Activated naive CD8-positive, alpha-beta T cell treated with anti-CD3 and anti-CD28 coated beads, Interleukin-2, amount 10 ng/mL, durations not matched to agents 7 days and 5 days (primary cell): ENCODE measurements around the gene CD44. TPM values are rescaled to one million over a fixed set of nuclear protein-coding genes. Genes with fewer than 3 reads are reported as not detected.
"Not testable (repeated sequence)": the region's sequence is repeated elsewhere in the genome, so short reads cannot be mapped to it uniquely, and the experiment has no call there.

Experiments used
- ATAC-seq: fragments of 150-1000 bp; cut with Tn5 transposase; one replicate; pipeline ENCODE4 v1.10.0; 2021; ENCODE audit warnings: low read depth, moderate library complexity
- POLR2A ChIA-PET: fragments of 350-600 bp; sonication (Branson Sonifier 250); formaldehyde crosslinking; loops from one replicate; lab custom pipeline; 2021; ENCODE audit warnings: antibody characterized with exemption; lab: Charles Lee
- DNase-seq: peaks from one replicate; pipeline ENCODE4 v3.0.0; 2021
- H3K27ac Mint-ChIP-seq: one replicate; pipeline ENCODE4 v1.8.0; 2022; ENCODE audit warnings: mild to moderate bottlenecking, mixed read lengths
- H3K27me3 Mint-ChIP-seq: one replicate; pipeline ENCODE4 v1.8.0; 2022; ENCODE audit warnings: mild to moderate bottlenecking, moderate library complexity, mixed read lengths
- H3K36me3 Mint-ChIP-seq: one replicate; pipeline ENCODE4 v1.8.0; 2021; ENCODE audit warnings: mild to moderate bottlenecking, mixed read lengths
- H3K4me1 Mint-ChIP-seq: one replicate; pipeline ENCODE4 v1.8.0; 2021; ENCODE audit warnings: mixed read lengths
- H3K4me3 Mint-ChIP-seq: one replicate; pipeline ENCODE4 v1.8.0; 2022; ENCODE audit warnings: mild to moderate bottlenecking, moderate library complexity, mixed read lengths
- H3K9me3 Mint-ChIP-seq: one replicate; pipeline ENCODE4 v1.8.0; 2021; ENCODE audit warnings: mixed read lengths
- total RNA-seq, 2 experiments: library from RNA; stranded (reverse); gene quantifications; one replicate each; pipeline ENCODE4 v1.2.3, GENCODE V29; 2021

CD44 gene
- total RNA-seq, 2 experiments from 2014 or later = 551 to 555 TPM

- H3K27ac Mint-ChIP-seq = no peak overlapping the region
- peaks cover 91% of the 10 kb centered on the region for H3K36me3 Mint-ChIP-seq
- no peak for DNase-seq
- no peak for ATAC-seq
- peaks cover 21% of the 10 kb centered on the region for H3K9me3 Mint-ChIP-seq
- no peak overlapping the region for H3K4me3 Mint-ChIP-seq
- POLR2A ChIA-PET = no interaction called here
- H3K27me3 Mint-ChIP-seq = no peaks in the 10 kb centered on the region
- peaks cover 19% of the 10 kb centered on the region for H3K4me1 Mint-ChIP-seq
Measured at GRCh38 chr11:35210876-35211546, 72.0 kb downstream of the CD44 start.

- Mint-ChIP-seq H3K36me3 (peaks cover 92% of the 10 kb centered on the region), H3K27ac (no peak overlapping the region), H3K4me1 (peaks cover 27% of the 10 kb centered on the region), H3K27me3 (no peaks in the 10 kb centered on the region), H3K4me3 (no peak overlapping the region), H3K9me3 (peaks cover 21% of the 10 kb centered on the region)
- ATAC-seq (no peak), DNase-seq (no peak)
- POLR2A ChIA-PET = no interaction called here
Measured at GRCh38 chr11:35211952-35212351, 73.0 kb downstream of the CD44 start.

GRCh38 chr11:35214226-35214770 lies 75.3 kb downstream of the CD44 start:
- peaks cover 35% of the 10 kb centered on the region for H3K4me1 Mint-ChIP-seq
- H3K4me3 Mint-ChIP-seq = no peak overlapping the region
- no peak overlapping the region for H3K27ac Mint-ChIP-seq
- peaks cover 87% of the 10 kb centered on the region for H3K36me3 Mint-ChIP-seq
- POLR2A ChIA-PET = no interaction called here
- H3K9me3 Mint-ChIP-seq = peaks cover 11% of the 10 kb centered on the region
- no peaks in the 10 kb centered on the region for H3K27me3 Mint-ChIP-seq
- ATAC-seq = no peak
- no peak for DNase-seq

GRCh38 chr11:35214792-35215193 lies 75.8 kb downstream of the CD44 start:
- no peak for ATAC-seq
- no peak for DNase-seq
- peaks cover 6% of the 10 kb centered on the region for H3K9me3 Mint-ChIP-seq
- no peak overlapping the region for H3K27ac Mint-ChIP-seq
- H3K27me3 Mint-ChIP-seq = no peaks in the 10 kb centered on the region
- POLR2A ChIA-PET = no interaction called here
- H3K4me1 Mint-ChIP-seq = peaks cover 37% of the 10 kb centered on the region
- H3K4me3 Mint-ChIP-seq = no peak overlapping the region
- H3K36me3 Mint-ChIP-seq = peaks cover 87% of the 10 kb centered on the region

- Mint-ChIP-seq H3K9me3 (no peaks in the 10 kb centered on the region), H3K4me3 (no peak overlapping the region), H3K27ac (no peak overlapping the region), H3K4me1 (peaks cover 37% of the 10 kb centered on the region), H3K27me3 (no peaks in the 10 kb centered on the region), H3K36me3 (peaks cover 81% of the 10 kb centered on the region)
- DNase-seq (no peak), ATAC-seq (no peak)
- POLR2A ChIA-PET = no interaction called here
Measured at GRCh38 chr11:35215945-35216344, 77.0 kb downstream of the CD44 start.

- H3K27me3 Mint-ChIP-seq = no peaks in the 10 kb centered on the region
- H3K4me1 Mint-ChIP-seq = peaks cover 36% of the 10 kb centered on the region
- no peak for DNase-seq
- H3K27ac Mint-ChIP-seq = peak overlapping the region; percentile 80
- H3K36me3 Mint-ChIP-seq = peaks cover 81% of the 10 kb centered on the region
- ATAC-seq = peak; percentile 77
- POLR2A ChIA-PET = no interaction called here
- H3K9me3 Mint-ChIP-seq = no peaks in the 10 kb centered on the region
- no peak overlapping the region for H3K4me3 Mint-ChIP-seq
Measured at GRCh38 chr11:35216962-35217678, 78.1 kb downstream of the CD44 start.

- H3K9me3 Mint-ChIP-seq = no peaks in the 10 kb centered on the region
- no peak overlapping the region for H3K27ac Mint-ChIP-seq
- ATAC-seq (no peak), DNase-seq (no peak)
- H3K36me3 Mint-ChIP-seq = peaks cover 80% of the 10 kb centered on the region
- peaks cover 28% of the 10 kb centered on the region for H3K4me1 Mint-ChIP-seq
- no peaks in the 10 kb centered on the region for H3K27me3 Mint-ChIP-seq
- POLR2A ChIA-PET = no interaction called here
- H3K4me3 Mint-ChIP-seq = no peak overlapping the region
Measured at GRCh38 chr11:35218956-35219355, 80.0 kb downstream of the CD44 start.

GRCh38 chr11:35223371-35223796 lies 84.4 kb downstream of the CD44 start:
- no peaks in the 10 kb centered on the region for H3K9me3 Mint-ChIP-seq
- POLR2A ChIA-PET = no interaction called here
- no peaks in the 10 kb centered on the region for H3K27me3 Mint-ChIP-seq
- peaks cover 11% of the 10 kb centered on the region for H3K4me1 Mint-ChIP-seq
- no peak for ATAC-seq
- no peak overlapping the region for H3K27ac Mint-ChIP-seq
- no peak overlapping the region for H3K4me3 Mint-ChIP-seq
- DNase-seq = no peak
- H3K36me3 Mint-ChIP-seq = peaks cover 79% of the 10 kb centered on the region

GRCh38 chr11:35223991-35224390 lies 85.0 kb downstream of the CD44 start:
- peaks cover 9% of the 10 kb centered on the region for H3K4me1 Mint-ChIP-seq
- H3K4me3 Mint-ChIP-seq = no peak overlapping the region
- no peak for DNase-seq
- no peak overlapping the region for H3K27ac Mint-ChIP-seq
- no peaks in the 10 kb centered on the region for H3K9me3 Mint-ChIP-seq
- H3K27me3 Mint-ChIP-seq = no peaks in the 10 kb centered on the region
- POLR2A ChIA-PET = no interaction called here
- no peak for ATAC-seq
- peaks cover 79% of the 10 kb centered on the region for H3K36me3 Mint-ChIP-seq

- Mint-ChIP-seq H3K27me3 (no peaks in the 10 kb centered on the region), H3K4me3 (no peak overlapping the region), H3K27ac (peak overlapping the region; percentile 45), H3K9me3 (no peaks in the 10 kb centered on the region), H3K4me1 (peaks cover 5% of the 10 kb centered on the region), H3K36me3 (peaks cover 84% of the 10 kb centered on the region)
- no peak for ATAC-seq
- no peak for DNase-seq
- POLR2A ChIA-PET = interaction anchor here (1.0 kb wide), 1 partner anchor 10 kb away, joined by 3 read pairs; no protein-coding TSS in a partner anchor
Measured at GRCh38 chr11:35225946-35226520, 87.1 kb downstream of the CD44 start.

- H3K9me3 Mint-ChIP-seq, H3K27me3 Mint-ChIP-seq, DNase-seq, ATAC-seq, H3K27ac Mint-ChIP-seq, H3K4me3 Mint-ChIP-seq, H3K4me1 Mint-ChIP-seq: not testable (repeated sequence)
- H3K36me3 Mint-ChIP-seq = peaks cover 85% of the 10 kb centered on the region
- POLR2A ChIA-PET = interaction anchor here (0.7 to 1.0 kb wide), 2 partner anchors 9 to 162 kb away, joined by 3 read pairs; no protein-coding TSS in a partner anchor
Measured at GRCh38 chr11:35226756-35227155, 87.8 kb downstream of the CD44 start.

GRCh38 chr11:35227576-35228327 lies 88.8 kb downstream of the CD44 start:
- peaks cover 88% of the 10 kb centered on the region for H3K36me3 Mint-ChIP-seq
- H3K27me3 Mint-ChIP-seq = no peaks in the 10 kb centered on the region
- H3K27ac Mint-ChIP-seq = no peak overlapping the region
- DNase-seq = no peak
- POLR2A ChIA-PET = no interaction called here
- no peak overlapping the region for H3K4me3 Mint-ChIP-seq
- peaks cover under 1% of the 10 kb centered on the region for H3K9me3 Mint-ChIP-seq
- H3K4me1 Mint-ChIP-seq = peaks cover 5% of the 10 kb centered on the region
- no peak for ATAC-seq

- POLR2A ChIA-PET = no interaction called here
- H3K9me3 Mint-ChIP-seq = peaks cover 1% of the 10 kb centered on the region
- DNase-seq (no peak), ATAC-seq (no peak)
- peaks cover 87% of the 10 kb centered on the region for H3K36me3 Mint-ChIP-seq
- no peak overlapping the region for H3K27ac Mint-ChIP-seq
- H3K4me3 Mint-ChIP-seq = no peak overlapping the region
- H3K4me1 Mint-ChIP-seq = peaks cover 6% of the 10 kb centered on the region
- no peaks in the 10 kb centered on the region for H3K27me3 Mint-ChIP-seq
Measured at GRCh38 chr11:35228328-35228725, 89.4 kb downstream of the CD44 start.
